GM19372 (cell line): ENCODE results near the gene METTL1.
"Not testable (repeated sequence)": the region's sequence is repeated elsewhere in the genome, so short reads cannot be mapped to it uniquely, and the experiment has no call there.

Experiments used
- ATAC-seq: cut with Tn5 transposase; IDR thresholded peaks from one replicate; pipeline ENCODE4 v1.9.1; 2021; ENCODE audit warnings: mild to moderate bottlenecking, low read depth, moderate library complexity; ENCODE audit not compliant: unreplicated experiment

Gene METTL1

GRCh38 chr12:57771873-57772428 is at the start of gene METTL1:
TSS of gene METTL1 (minus strand) at chr12:57772105. CDS start at chr12:57772083, 22 bp downstream.
- peak; percentile 78 for ATAC-seq

- not testable (repeated sequence) for ATAC-seq
Observed at GRCh38 chr12:57821015-57821414, 49.1 kb upstream of the METTL1 start.

DNA sequence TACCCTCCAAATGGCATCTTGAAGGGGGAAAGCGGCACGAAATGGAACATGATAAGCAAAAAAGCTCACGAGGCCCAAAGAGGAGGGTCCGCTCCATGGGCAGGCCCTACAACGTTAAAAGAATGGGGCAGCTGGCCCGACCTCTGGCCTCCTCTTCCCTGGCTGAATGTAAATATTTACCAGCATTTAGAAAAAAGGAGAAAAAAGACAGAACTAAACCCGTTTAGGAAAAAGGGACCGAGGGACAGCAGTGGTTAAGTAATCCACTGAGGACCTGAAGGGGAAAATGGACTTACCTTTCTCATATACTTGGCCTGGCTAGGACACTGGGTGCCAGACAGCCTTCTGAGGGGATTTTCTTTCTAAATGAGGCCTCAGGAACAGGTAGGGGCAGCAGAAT is 48.2 kb upstream of the METTL1 start:
- not testable (repeated sequence) for ATAC-seq

GRCh38 chr12:57817990-57818331 is 46.1 kb upstream of the METTL1 start:
- not testable (repeated sequence) for ATAC-seq

GRCh38 chr12:57817261-57817989 is 45.5 kb upstream of the METTL1 start:
- no peak for ATAC-seq

GRCh38 chr12:57816855-57817151 is 44.9 kb upstream of the METTL1 start:
- no peak for ATAC-seq

DNA sequence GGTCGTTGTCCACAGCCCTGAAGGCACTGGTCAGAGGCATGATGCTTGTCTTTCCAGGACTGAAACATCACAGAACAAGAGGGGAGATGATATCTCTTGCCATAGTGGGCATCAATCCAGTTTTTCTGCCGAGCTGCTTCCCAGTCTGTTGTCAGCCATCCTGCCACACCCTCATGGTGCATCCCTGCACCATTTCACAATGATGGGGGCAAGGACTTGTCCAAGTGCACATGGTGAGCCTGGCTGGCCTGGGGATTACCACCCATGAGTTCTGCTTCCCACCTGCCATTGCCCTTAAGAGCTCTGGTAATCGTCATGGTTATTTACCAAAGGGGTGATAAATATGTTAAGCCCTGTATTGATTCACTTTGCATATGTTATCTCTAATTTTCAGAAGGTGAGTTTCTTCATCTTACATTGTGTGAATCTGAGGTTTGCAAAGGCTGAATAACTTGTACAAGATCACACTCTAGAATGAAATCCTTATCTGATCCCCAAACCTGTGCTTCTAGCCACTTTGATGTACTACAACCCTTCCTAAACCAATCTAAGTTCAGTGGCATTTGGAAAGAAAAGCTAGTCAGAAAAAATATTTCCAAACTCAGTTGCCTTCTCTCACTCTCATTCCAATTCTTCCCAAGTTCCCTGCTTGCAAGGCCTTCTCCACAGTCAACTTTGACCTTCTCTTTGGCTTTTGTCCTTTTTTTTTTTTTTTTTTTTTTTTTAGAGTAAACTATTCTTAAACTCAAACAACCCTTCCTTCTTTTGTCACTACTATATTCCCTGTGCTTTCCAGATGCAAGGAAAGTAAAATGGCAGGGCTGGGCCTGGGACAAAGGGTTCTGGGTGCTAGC is 44.3 kb upstream of the METTL1 start:
- ATAC-seq, result no peak

DNA sequence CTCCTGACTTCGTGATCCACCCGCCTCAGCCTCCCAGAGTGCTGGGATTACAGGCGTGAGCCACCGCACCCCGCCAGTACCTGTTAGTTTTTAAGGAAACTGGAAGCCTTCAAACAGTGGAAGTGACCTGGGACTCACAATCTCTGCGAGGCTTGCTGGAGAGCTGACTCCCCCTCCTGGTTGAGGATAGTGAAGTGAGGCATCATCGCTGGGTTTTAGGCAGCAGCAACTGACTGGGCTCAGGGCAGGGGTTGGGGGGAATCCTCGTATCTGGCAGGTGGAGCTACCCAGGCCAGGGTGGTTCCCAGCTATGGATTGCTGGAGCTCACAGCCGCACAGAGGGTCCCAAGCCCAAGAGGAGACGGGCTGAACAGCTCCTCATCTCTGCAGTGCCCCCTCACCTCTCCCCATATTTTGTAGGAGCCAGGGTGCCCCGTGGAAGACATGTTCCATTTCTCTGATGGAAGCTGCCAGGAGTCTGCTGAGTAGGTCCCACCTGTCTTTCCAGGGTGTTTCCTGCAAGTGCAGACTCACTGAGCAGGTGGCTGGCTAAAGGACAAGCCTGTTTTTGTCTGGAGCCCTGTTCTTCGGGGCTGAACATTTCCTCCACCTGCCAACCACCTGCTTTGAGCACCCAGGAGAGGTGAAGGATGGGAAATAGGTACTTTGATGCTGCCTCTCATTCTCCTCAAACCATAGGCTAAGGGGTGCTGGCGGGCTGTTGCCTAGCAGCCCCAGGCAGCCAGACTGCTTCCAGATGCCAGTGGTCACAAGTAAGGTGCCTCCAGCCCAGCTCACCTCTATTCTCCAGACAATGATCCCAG is 43.5 kb upstream of the METTL1 start:
- ATAC-seq, result no peak

- no peak for ATAC-seq
Observed at GRCh38 chr12:57813971-57814772, 42.3 kb upstream of the METTL1 start.

DNA sequence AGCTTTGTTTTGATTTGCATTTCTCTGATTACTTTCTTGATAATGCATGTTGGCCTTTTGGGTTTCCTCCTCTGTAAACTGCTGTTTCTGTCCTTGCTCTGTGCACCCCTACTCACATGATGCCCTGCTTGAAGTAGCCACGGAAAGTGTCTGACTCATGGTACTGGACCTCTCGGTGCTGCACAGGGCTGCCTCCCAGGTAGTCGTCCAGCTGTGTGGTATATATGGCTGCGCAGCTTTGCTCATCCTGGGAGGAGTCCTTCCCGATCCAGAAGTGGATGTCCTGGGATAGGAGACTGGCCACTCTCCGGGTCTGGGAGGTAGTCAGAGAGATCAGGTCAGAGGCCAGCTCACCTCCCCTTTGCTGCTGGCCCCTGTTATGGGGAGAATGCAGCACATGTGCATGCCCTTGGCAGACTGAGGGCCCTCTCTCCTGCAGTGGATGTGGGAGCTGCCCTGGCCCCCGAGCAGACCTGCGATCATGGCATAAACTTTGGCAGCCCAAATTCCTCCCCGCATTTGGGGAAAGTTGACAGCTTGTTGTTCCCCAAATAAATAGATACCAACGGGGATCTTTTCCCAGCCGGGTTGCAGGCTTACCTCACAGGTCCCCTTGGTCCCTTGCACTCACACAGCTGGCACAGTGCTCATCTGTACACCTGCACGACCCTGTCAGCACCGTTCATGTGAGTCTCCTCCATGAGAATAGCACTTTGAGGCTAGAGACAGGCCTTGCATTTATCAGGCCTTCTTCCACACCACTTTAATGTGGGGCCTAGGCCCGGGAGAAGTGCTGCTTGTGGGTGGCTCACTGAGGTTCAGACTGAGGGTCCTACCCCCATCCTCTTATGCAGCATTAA is 41.4 kb upstream of the METTL1 start:
- no peak for ATAC-seq

- ATAC-seq, result no peak
Observed at GRCh38 chr12:57811028-57811755, 39.3 kb upstream of the METTL1 start.

DNA sequence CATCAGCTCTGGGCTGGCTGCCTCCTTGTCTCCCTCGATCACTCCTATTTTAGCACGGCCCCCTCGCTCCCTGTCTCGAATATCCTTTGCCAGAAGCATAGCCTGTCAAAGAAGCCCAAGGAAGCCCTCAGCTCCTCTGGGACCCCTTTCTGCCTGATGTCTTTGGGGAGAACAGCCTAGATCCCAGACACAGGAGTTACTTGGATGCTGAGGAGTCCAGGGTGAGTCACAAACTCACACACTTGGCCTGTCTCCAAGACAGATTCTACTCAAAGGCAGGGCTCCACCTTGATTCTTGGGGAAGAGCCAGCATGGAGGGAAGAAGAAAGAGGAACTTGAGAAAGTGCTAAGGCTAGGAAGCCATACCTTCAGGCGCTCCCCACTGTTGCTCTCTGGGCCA is 38.5 kb upstream of the METTL1 start:
- no peak for ATAC-seq

DNA sequence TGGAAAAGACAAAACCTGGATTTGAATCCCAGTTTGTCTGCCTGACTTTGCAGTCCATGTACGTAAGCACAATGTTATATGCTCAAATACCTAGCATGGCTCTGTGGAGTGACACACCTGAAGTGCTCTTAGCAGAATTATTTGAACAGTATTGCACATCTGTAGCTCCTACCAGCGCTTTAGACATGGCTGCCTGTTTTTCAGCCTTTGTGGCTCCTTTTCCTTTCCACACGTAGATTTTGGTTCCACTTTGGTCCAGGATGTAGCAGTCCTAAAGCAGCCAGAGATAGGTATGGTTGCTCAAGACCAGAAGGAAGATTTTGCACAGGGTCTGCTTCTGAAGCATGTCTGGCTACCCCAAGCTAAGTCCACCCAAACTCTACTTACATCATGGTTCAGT is 37.5 kb upstream of the METTL1 start:
- ATAC-seq, result no peak

- ATAC-seq, result no peak
Observed at GRCh38 chr12:57808351-57808750, 36.4 kb upstream of the METTL1 start.

DNA sequence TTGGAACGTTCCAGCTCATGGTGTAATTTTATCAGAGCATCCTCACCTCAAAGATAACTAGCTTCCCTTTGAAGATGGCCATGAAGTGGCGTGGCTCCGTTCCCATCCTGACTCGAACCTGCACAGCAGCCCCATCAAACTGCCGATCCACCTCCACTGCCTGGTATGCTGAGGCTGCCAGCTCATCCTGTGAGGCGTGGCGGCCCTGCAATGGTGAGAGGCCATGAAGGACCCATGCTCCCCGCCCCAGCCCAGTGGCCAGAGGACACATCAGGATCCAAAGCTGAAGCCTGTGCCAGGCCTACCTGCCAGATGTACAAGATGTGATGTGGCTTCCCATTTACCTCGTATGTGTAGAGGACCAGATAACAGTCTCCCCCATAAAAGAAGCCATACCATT is 35.4 kb upstream of the METTL1 start:
- no peak for ATAC-seq

GRCh38 chr12:57806677-57807076 is 34.8 kb upstream of the METTL1 start:
- no peak for ATAC-seq

DNA sequence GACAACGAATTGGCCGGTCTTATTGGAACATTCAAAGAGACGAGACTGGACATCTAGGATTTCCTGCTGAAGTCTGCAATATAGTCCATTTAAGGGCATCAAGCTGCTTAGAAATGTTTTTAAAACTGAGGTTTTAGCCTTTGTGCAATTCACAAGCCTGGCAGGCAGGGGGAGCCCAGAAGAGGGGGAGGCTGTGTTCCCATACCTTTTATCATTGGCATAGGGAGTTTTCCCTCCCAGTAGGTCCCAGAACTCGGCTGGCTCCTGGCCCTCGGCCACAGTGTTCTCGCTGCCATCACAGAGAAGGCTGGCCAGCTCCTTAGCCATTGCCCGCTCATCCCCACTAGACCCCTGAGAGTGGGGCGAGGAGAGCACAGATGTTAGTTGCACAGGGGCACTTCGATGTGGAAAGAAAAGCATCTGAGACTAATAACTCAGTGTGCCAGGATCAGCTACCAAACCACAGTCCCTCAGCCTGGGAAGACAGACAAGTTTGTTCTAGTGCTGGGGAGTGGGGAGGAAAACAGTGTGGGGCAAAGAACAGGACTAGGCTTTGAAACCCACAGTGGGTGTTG is 31.5 kb upstream of the METTL1 start:
- ATAC-seq, result no peak

DNA sequence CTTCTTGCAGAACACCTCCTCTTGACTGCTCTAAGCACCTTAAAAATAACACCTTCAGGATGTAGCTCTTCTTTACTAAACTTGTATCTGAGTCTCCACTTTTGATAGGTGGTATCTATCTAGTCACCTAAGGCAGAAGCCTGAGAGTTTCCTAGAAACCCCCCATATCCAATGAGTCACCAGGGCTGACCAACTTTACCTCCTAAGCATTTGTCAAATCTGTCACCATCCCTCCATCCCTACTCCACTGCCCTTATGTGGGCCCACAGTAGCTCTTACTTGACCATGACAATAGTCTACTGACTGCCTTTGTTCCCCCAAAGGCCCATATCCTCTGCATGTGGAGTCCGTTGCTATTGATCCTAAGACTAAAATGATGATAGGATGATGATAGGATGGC is 30.7 kb upstream of the METTL1 start:
- ATAC-seq, result no peak
